RKO (cell line): ENCODE results near the gene LPO.

Source experiments
- DNase-seq: peaks from one replicate; pipeline ENCODE4 v3.0.0-alpha.2; 2016; ENCODE audit warnings: low spot score

LPO gene

GRCh38 chr17:58317421-58318064 lies 79.2 kb downstream of the LPO start:
- peak; percentile 70 for DNase-seq

DNA sequence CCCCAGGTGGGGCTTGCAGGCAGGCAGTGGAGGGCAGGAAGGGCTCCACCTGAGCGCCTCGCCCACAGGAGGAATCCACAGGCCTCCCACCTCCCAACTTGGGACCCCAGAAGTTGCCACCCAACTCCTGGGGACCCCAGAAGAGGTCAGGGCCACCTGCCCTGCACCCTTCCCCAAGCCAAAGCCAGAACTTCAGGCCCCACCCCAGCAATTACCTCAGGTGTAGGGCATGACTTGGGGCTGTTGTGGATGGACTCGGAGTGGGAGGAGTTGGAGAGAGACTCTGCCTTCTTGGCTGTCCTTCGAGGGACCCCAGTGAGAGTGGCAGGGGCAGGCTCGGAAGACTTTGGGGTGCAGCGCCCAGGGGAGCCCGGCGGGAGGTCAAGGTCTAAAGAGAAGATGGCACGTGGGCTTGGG lies 79.7 kb downstream of the LPO start:
- no peak for DNase-seq
